ENCODE data around the gene TRIM31. TPM values are rescaled to one million over a fixed set of nuclear protein-coding genes. Genes with fewer than 3 reads are reported as not detected.
"Not testable (repeated sequence)": the region's sequence is repeated elsewhere in the genome, so short reads cannot be mapped to it uniquely, and the experiment has no call there.

TRIM31 gene
- total RNA-seq, 1 donor from 2014 or later = not detected

GRCh38 chr6:30122515-30122914, 9.6 kb upstream of the TRIM31 start:
- Mint-ChIP-seq H3K4me1 (ENCODE audit: unreplicated experiment) (no peaks in the 10 kb centered on the region), H3K9me3 (ENCODE audit: unreplicated experiment) (no peaks in the 10 kb centered on the region), H3K27ac (ENCODE audit: unreplicated experiment) (no peak overlapping the region), H3K27me3 (ENCODE audit: unreplicated experiment) (peaks cover 9% of the 10 kb centered on the region), H3K36me3 (ENCODE audit: low read depth, unreplicated experiment) (no peaks in the 10 kb centered on the region), H3K4me3 (ENCODE audit: unreplicated experiment) (no peak overlapping the region)
- no peak for DNase-seq (ENCODE audit: low spot score)
- no peak for TF ChIP-seq CTCF (IDR thresholded peaks at IDR 0.05; ENCODE audit: unreplicated experiment)

- TF ChIP-seq CTCF (IDR thresholded peaks at IDR 0.05; ENCODE audit: unreplicated experiment) = no peak
- Mint-ChIP-seq H3K36me3 (ENCODE audit: low read depth, unreplicated experiment) (no peaks in the 10 kb centered on the region), H3K9me3 (ENCODE audit: unreplicated experiment) (no peaks in the 10 kb centered on the region), H3K4me1 (ENCODE audit: unreplicated experiment) (no peaks in the 10 kb centered on the region), H3K4me3 (ENCODE audit: unreplicated experiment) (no peak overlapping the region), H3K27me3 (ENCODE audit: unreplicated experiment) (peaks cover under 1% of the 10 kb centered on the region), H3K27ac (ENCODE audit: unreplicated experiment) (no peak overlapping the region)
- no peak for DNase-seq (ENCODE audit: low spot score)
Observed at GRCh38 chr6:30121446-30122366, 8.8 kb upstream of the TRIM31 start.

GRCh38 chr6:30118691-30119090, 5.8 kb upstream of the TRIM31 start:
- not testable (repeated sequence) for H3K36me3 Mint-ChIP-seq (ENCODE audit: low read depth, unreplicated experiment); DNase-seq (ENCODE audit: low spot score); H3K27ac Mint-ChIP-seq (ENCODE audit: unreplicated experiment); H3K9me3 Mint-ChIP-seq (ENCODE audit: unreplicated experiment); H3K4me3 Mint-ChIP-seq (ENCODE audit: unreplicated experiment); H3K4me1 Mint-ChIP-seq (ENCODE audit: unreplicated experiment); H3K27me3 Mint-ChIP-seq (ENCODE audit: unreplicated experiment)

- Mint-ChIP-seq H3K27ac (ENCODE audit: unreplicated experiment) (no peak overlapping the region), H3K36me3 (ENCODE audit: low read depth, unreplicated experiment) (no peaks in the 10 kb centered on the region), H3K4me3 (ENCODE audit: unreplicated experiment) (no peak overlapping the region), H3K27me3 (ENCODE audit: unreplicated experiment) (peaks cover 1% of the 10 kb centered on the region), H3K9me3 (ENCODE audit: unreplicated experiment) (no peaks in the 10 kb centered on the region), H3K4me1 (ENCODE audit: unreplicated experiment) (no peaks in the 10 kb centered on the region)
- peak; percentile 34 for TF ChIP-seq CTCF (IDR thresholded peaks at IDR 0.05; ENCODE audit: unreplicated experiment)
- DNase-seq (ENCODE audit: low spot score) = no peak
Observed at GRCh38 chr6:30116724-30117123, 3.8 kb upstream of the TRIM31 start.

GRCh38 chr6:30113841-30114240, 951 bp upstream of the TRIM31 start:
- no peaks in the 10 kb centered on the region for H3K9me3 Mint-ChIP-seq (ENCODE audit: unreplicated experiment)
- no peak overlapping the region for H3K27ac Mint-ChIP-seq (ENCODE audit: unreplicated experiment)
- H3K4me3 Mint-ChIP-seq (ENCODE audit: unreplicated experiment) = no peak overlapping the region

More at GRCh38 chr6:30113841-30114240, 951 bp upstream of the TRIM31 start:
- DNase-seq (ENCODE audit: low spot score) = no peak
- H3K27me3 Mint-ChIP-seq (ENCODE audit: unreplicated experiment) = peaks cover 4% of the 10 kb centered on the region
- no peaks in the 10 kb centered on the region for H3K36me3 Mint-ChIP-seq (ENCODE audit: low read depth, unreplicated experiment)
- no peak for TF ChIP-seq CTCF (IDR thresholded peaks at IDR 0.05; ENCODE audit: unreplicated experiment)
- H3K4me1 Mint-ChIP-seq (ENCODE audit: unreplicated experiment) = no peaks in the 10 kb centered on the region

All from endothelial cell (in vitro differentiated cells).